Activated naive CD4-positive, alpha-beta T cell treated with anti-CD3 and anti-CD28 coated beads, Interleukin-2, amount 50 U/mL, for 72 hours (primary cell): ENCODE data around the gene BBS9. TPM values are rescaled to one million over a fixed set of nuclear protein-coding genes. Genes with fewer than 3 reads are reported as not detected.

Experiments
- ATAC-seq, 2 donors: fragments of 150-1000 bp; cut with Tn5 transposase; 2 replicates each; pipeline ENCODE4 v1.10.0; 2021; ENCODE audit warnings: mild to moderate bottlenecking in 2 of 2, moderate library complexity in 2 of 2
- DNase-seq, 2 donors: peaks; one replicate each; pipeline ENCODE4 v3.0.0; 2021 to 2022; ENCODE audit warnings: low spot score in 2 of 2
- H3K27ac Mint-ChIP-seq, 2 donors: one replicate each; pipeline ENCODE4 v1.8.0; 2022; ENCODE audit warnings: mild to moderate bottlenecking in 2 of 2, mixed read lengths in 2 of 2
- H3K36me3 Mint-ChIP-seq, 2 donors: one replicate each; pipeline ENCODE4 v1.8.0; 2022; ENCODE audit warnings: mixed read lengths in 2 of 2
- H3K9me3 Mint-ChIP-seq, 2 donors: one replicate each; pipeline ENCODE4 v1.8.0; 2022; ENCODE audit warnings: mixed read lengths in 2 of 2
- total RNA-seq, 2 donors: library from RNA; stranded (reverse); gene quantifications; one replicate each; pipeline ENCODE4 v1.2.3, GENCODE V29; 2022

BBS9 gene
- total RNA-seq, 2 donors from 2014 or later = 9.6 to 14.4 TPM

DNA sequence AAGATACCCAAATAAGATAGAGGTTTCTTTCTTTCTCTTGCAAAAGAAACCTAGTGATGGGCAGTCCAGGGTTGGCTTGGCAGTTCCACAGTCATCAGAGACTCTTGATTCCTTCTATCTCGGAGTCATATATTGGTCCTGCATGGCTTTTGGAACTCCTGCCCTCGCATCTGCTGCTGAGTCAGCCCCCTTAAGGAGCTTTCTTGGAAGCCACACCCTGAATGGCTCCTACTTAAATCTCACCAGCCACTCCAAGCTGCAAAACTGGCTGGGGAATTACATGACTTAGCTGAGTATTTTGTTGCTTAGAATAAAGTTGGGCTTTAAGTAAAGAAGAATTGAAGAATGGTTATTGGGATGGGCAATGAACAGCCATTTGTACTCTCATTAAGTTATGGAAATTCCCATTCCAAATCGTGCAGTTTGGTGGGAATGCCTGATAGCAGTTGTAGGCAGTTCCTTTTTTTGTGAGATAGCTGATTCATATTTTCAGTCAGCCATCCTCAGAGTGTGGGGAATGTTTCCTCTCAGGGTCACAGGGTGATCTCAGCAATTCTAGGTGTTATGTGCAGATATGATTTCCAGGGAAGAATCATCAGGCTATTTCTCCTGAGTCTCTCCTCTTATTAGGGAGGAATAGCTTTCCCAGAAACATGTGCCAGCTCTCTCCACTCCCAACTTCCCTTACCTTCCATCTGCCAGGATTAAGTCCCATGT is 209.9 kb downstream of the BBS9 start:
- Mint-ChIP-seq H3K27ac (no peak overlapping the region), H3K36me3 (no peaks in the 10 kb centered on the region), H3K9me3 (no peaks in the 10 kb centered on the region)
- DNase-seq (no peak), ATAC-seq (no peak)

DNA sequence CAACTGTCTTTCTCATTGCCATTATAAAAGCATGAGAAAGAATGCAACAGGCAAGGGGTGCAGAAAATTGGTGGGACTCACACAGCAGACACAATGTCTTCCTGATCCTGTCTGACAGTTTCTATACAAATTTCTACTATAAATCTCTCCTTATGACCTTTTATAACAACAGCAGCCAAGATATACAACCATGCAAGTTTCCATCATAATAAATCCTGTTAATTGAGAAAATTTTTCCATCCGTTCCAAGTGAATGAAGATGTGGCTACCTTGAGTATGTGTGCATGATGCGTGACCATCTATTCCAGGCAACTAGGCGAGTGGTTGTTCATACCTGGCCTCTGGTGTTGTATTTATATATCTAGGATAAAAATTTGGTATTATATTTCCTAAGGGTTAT is 216.7 kb downstream of the BBS9 start:
- ATAC-seq (no peak), DNase-seq (no peak)
- H3K36me3 Mint-ChIP-seq = no peaks in the 10 kb centered on the region
- no peak overlapping the region for H3K27ac Mint-ChIP-seq
- no peaks in the 10 kb centered on the region for H3K9me3 Mint-ChIP-seq

DNA sequence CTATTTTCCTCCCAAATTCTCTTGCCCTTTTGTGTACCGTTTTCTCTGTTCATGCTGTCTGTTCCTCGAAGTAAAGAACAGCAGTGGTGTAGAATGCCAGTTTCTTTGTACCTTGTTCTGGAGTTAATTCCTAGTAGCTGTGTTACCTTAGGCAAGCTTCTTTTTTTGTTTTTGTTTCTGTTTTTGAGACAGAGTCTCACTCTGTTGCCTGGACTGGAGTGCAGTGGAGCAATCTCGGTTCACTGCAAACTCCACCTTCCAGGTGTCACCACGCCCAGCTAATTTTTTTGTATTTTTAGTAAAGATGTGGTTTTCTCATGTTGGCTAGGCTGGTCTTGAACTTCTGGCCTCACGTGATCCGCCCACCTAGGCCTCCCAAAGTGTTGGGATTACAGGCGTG is 221.2 kb downstream of the BBS9 start:
- Mint-ChIP-seq H3K27ac (no peak overlapping the region), H3K36me3 (no peaks in the 10 kb centered on the region), H3K9me3 (no peaks in the 10 kb centered on the region)
- ATAC-seq (no peak), DNase-seq (no peak)

DNA sequence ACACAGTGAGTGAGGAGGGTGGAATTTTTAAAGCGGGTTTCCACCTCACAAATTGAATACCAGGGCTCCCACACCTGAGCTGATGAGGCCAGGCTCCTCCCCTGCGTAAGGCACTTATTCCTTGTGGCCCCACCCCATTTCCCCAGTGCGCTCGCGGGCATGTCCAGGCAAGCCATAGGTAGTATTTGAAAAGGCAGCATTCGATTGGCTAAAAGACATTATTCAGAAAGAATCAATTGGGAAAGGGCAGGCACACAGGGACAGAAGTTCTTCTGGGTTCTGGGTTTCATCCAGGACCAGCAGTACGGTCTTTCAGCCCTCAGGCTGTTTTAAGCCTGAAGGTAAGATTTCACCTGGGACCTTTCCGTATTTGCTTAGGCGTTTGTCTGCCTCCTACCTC is 222.3 kb downstream of the BBS9 start:
- DNase-seq (no peak), ATAC-seq (no peak)
- H3K27ac Mint-ChIP-seq = no peak overlapping the region
- no peaks in the 10 kb centered on the region for H3K36me3 Mint-ChIP-seq
- no peaks in the 10 kb centered on the region for H3K9me3 Mint-ChIP-seq

DNA sequence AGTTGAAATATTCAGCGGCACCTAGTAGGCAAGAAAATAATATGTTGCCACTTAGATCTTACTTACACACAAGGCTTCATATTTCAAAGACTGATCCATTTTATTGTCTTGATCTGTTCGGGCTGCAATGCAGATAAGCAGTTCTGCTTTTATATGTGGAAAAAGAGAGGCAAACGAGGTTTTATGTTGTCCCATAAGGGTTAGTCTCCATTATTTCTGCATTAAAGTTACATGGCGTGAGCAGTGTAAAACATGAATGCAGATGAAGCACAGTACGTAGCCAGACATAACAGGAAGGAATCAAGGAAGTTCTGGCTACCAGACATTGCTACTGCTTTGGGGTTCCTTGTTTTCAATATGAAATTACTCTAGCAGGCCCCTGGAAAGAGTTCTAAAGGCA is 224.8 kb downstream of the BBS9 start:
- Mint-ChIP-seq H3K9me3 (no peaks in the 10 kb centered on the region), H3K27ac (no peak overlapping the region), H3K36me3 (no peaks in the 10 kb centered on the region)
- DNase-seq (no peak), ATAC-seq (no peak)

DNA sequence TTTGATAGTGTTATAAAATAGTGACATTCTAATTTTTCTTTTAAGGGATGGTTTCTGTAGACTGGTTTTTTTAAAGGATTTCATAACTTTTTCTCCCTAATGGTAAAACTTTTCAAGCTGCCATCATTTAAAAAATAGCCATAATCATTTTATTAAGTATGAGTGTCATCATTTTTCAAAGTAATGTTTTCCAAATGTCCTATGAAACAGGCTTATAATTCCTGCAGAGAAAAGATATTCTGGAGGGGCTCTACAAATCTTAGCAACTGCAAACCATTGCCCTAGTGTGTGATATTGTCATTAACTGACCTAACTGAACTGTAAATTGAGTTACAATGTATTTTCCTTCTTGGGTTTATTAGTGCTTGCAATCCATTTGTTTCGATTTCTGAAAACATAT is 226.0 kb downstream of the BBS9 start:
- Mint-ChIP-seq H3K36me3 (no peaks in the 10 kb centered on the region), H3K27ac (no peak overlapping the region), H3K9me3 (no peaks in the 10 kb centered on the region)
- ATAC-seq (no peak), DNase-seq (no peak)

DNA sequence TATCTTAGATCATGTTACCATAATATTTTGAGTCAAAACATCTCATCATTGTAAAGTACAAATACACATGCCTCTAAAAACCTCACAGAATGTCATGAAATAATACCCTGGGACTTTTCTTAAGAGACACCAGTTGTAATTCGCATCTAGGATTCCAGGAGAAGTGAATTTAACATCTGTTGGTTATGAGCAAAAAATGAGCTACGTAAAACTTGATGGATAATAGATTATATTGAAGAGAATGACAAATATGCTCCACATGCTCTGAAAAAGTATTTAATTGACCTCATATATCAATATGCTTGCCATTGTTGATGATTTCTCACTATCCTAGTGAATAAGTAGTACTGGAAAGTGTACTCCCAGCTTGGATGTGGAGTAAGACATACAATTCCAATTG is 227.0 kb downstream of the BBS9 start:
- H3K9me3 Mint-ChIP-seq = no peaks in the 10 kb centered on the region
- H3K36me3 Mint-ChIP-seq = no peaks in the 10 kb centered on the region
- no peak for DNase-seq
- no peak for ATAC-seq
- H3K27ac Mint-ChIP-seq = no peak overlapping the region

DNA sequence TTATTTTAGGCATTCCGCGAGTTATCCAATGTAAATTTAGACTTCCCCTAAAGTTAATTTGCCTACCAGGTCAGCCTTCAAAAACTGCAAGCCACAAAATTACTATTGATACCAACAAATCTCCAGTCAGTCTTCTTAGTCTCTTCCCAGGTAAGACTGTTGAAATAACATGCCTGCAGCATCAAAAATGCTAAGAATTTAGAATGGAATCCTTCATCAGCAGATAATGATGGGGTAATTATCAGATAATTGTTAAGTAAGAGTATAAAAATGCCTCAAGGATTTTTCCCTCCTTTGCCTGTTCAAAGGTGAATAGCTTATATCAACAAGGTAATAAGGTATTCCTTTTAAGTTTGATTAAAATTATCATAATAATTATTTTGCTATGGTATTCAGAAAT is 228.5 kb downstream of the BBS9 start:
- Mint-ChIP-seq H3K9me3 (no peaks in the 10 kb centered on the region), H3K27ac (no peak overlapping the region), H3K36me3 (no peaks in the 10 kb centered on the region)
- DNase-seq = no peak
- ATAC-seq = no peak

DNA sequence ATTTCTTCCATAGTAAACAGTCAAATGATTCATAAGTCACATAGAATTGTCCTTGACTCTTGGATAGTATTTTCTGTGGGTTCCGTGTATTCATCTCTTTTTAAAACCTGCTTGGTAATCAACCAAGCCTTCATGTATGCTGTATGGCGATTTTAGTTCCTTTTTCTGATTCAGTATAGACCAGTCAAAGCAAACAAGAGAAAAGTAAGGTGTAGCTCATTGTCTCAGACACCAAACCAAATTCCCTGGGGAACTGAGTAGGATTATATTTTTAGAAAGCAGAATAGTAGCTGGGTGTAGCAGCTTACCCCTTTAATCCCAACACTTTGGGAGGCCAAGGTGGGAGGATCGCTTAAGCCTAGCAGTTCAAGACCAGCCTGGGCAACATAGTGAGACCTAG is 240.5 kb downstream of the BBS9 start:
- H3K27ac Mint-ChIP-seq = no peak overlapping the region
- DNase-seq (no peak), ATAC-seq (no peak)
- H3K9me3 Mint-ChIP-seq = peaks cover 0 to 4% of the 10 kb centered on the region in 2 donors
- H3K36me3 Mint-ChIP-seq = peaks cover 0 to 10% of the 10 kb centered on the region in 2 donors

DNA sequence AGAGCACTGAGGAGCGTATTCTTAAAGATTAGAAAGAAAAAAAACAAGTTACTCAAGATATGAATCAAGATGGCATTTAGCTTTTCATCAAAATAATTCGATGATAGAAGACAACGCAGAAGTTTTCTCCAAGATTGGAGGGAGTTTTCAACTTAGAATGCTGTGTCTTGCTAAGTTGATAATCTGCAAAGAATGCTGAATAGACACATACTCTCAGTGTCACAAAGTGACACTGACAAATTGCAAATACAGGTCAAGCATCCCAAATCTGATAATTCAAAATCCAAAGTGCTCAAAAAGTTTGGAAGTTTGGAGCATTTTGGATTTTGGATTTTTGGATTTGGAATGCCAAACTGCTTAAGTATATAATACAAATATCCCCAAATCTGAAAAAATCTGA is 243.8 kb downstream of the BBS9 start:
- Mint-ChIP-seq H3K9me3 (peaks cover 0 to 4% of the 10 kb centered on the region in 2 donors), H3K36me3 (peaks cover 0 to 5% of the 10 kb centered on the region in 2 donors), H3K27ac (no peak overlapping the region)
- ATAC-seq (no peak), DNase-seq (no peak)

DNA sequence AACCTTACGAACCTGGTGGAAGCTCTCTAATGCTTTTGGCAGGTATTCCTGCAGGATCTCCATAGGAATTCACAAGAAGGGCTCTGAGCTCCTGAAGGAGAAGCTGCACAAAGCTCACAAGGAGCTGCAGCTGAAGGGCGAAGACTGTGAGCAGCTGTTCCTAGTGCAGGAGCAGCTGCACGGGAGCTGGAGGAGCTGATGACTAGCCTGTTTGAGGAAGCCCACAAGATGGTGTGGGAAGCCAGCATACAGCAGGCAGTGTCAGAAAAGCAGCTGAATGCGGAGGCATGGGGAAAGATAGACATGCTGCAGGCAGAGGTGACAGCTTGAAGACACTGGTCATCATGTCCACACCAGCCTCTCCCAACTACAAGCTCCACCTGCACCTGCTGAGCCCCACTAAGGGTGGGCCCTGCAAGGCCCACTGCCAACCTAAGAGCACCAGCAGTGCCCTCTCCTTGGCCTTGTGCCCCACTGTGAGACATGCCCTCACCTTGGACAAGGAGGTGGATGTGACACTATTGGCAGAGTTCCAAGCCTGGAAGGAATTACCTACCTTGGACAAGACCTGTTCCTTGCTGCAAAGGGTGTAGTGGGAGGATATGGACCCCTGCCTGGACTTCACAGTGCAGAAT is 250.6 kb downstream of the BBS9 start:
- no peak overlapping the region for H3K27ac Mint-ChIP-seq
- no peak for ATAC-seq
- DNase-seq = no peak
- no peaks in the 10 kb centered on the region for H3K9me3 Mint-ChIP-seq
- H3K36me3 Mint-ChIP-seq = peaks cover 0 to 4% of the 10 kb centered on the region in 2 donors

DNA sequence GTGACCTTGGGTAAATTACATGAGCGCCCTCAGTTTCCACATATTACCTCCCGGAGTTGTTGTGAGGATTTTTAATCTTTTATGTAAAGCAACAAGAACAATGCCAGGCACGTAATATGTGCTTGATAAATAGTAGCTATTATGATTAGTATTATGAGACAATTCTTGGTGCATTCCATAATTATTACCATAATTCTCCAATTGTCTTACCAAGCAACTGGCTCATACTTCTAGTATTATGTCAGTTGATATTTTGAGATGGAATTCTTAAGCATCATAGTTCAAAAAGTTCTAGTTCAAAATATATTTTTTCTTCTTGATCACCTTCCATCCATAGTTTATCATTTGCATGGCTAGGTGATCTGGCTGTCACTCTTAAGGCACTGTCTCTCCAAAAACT is 259.0 kb downstream of the BBS9 start:
- no peak overlapping the region for H3K27ac Mint-ChIP-seq
- no peaks in the 10 kb centered on the region for H3K9me3 Mint-ChIP-seq
- DNase-seq = no peak
- ATAC-seq = no peak
- H3K36me3 Mint-ChIP-seq = peaks cover 0 to 9% of the 10 kb centered on the region in 2 donors

DNA sequence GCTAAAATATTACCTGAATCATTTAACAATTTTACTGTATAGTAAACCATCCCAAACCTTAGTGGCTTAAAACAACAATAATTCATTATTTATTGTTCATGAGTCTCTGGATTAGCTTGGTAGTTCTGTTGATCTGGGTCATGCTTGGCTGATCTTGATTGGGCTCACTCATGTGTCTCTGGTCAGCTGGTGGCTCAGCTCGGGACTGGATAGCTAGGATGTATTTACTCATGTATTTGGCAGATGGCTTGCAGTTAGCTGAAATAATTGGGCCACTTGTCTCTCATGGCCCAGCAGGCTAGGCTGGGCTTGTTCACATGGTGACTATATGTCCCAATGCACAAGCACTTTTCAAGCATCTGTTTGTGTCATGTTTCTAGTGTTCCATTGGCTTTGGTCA is 262.8 kb downstream of the BBS9 start:
- H3K27ac Mint-ChIP-seq = no peak overlapping the region
- H3K9me3 Mint-ChIP-seq = peaks cover 5% of the 10 kb centered on the region in 2 donors
- H3K36me3 Mint-ChIP-seq = peaks cover 6 to 15% of the 10 kb centered on the region in 2 donors
- no peak for ATAC-seq
- DNase-seq = no peak

DNA sequence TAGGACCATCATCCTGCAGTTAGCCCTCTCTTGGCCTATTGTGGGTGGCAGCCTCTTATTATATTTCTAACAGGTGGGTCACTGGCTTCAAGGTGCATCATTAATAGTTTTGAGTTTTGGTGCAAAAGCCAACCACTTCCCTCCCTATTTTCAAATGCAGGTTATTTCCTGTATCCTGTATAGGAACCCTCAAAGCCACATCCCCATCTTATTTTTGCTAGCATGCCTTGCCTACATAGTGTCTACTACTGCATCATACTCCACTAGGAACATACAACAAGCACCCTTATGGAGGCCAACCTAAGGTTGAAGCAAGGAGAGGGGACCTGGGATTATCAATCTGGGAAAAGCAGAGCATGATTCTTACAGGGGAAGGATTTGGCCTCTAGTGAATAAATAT is 264.4 kb downstream of the BBS9 start:
- H3K36me3 Mint-ChIP-seq = peaks cover 6 to 16% of the 10 kb centered on the region in 2 donors
- H3K9me3 Mint-ChIP-seq = peaks cover 5 to 10% of the 10 kb centered on the region in 2 donors
- DNase-seq (no peak), ATAC-seq (no peak)
- H3K27ac Mint-ChIP-seq = no peak overlapping the region

DNA sequence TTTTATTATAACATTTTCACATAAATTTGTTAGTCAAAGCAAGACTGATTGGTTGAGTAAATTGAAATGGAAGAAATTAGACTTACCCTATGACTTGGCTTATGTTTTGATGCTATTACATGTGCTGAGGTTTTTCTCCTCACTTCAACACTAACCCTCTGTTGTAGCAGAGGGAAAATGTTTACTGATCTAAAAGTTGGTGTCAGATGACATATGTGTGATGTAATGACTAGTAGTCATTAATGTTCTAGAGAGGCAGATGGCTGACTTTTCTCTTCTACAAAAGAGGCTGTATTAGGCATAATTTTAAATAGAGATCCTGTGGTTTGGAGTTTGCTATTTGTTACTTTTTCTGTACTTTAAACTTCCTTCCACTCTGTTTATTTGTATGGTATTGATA is 266.0 kb downstream of the BBS9 start:
- DNase-seq (no peak), ATAC-seq (no peak)
- no peak overlapping the region for H3K27ac Mint-ChIP-seq
- peaks cover 5 to 10% of the 10 kb centered on the region in 2 donors for H3K9me3 Mint-ChIP-seq
- H3K36me3 Mint-ChIP-seq = peaks cover 6 to 11% of the 10 kb centered on the region in 2 donors

DNA sequence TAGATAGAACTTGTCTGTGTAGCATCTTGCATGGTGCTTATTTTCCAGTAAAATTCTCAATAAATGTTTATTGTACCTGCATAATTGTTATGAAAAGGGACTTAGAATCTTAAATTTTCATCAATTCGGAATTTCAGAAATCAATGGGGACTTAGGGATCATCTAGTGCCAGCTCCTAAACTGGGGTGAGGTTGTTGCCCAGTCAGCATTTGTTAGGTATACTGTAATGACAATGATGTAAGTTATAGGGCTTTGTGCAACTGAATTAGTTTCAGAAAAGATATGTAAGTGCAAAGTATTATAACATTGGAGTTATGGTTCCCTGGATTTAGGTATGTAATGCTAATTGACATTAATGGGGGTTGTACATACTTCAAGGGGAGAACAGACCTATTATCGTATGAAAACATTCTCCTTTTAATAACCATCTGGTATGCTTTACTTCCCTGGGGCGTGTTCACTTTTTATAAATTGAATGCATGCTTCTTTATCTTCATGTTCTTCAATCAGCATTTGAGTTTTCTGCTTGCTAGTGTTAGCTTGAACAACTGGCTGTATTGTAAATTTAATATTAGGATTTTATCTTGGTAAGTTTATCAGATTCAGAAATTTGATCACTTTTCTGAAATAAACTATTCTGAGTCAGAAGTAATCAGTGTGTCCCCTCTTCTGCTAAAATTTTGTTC is 270.3 kb downstream of the BBS9 start:
- H3K36me3 Mint-ChIP-seq = peaks cover 6 to 19% of the 10 kb centered on the region in 2 donors
- no peak overlapping the region for H3K27ac Mint-ChIP-seq
- DNase-seq = no peak
- peaks cover 10 to 13% of the 10 kb centered on the region in 2 donors for H3K9me3 Mint-ChIP-seq
- ATAC-seq = no peak

DNA sequence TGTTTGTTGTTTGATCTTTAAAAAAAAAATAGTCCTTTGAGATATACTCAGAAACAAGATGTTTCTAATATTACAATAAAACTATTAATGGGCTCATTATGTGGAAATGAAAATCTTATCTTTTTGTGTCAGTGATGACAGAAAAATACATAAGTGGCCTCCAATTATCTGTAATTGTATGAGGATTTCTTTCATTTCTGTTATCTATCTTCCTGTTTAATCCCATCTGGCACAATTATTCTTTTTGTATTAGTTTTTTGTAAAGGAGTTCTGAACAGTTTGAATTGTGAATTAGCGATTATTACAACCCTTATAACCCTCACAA is 270.8 kb downstream of the BBS9 start:
- ATAC-seq = no peak
- peaks cover 10 to 13% of the 10 kb centered on the region in 2 donors for H3K9me3 Mint-ChIP-seq
- peaks cover 6 to 19% of the 10 kb centered on the region in 2 donors for H3K36me3 Mint-ChIP-seq
- DNase-seq = no peak
- H3K27ac Mint-ChIP-seq = no peak overlapping the region

DNA sequence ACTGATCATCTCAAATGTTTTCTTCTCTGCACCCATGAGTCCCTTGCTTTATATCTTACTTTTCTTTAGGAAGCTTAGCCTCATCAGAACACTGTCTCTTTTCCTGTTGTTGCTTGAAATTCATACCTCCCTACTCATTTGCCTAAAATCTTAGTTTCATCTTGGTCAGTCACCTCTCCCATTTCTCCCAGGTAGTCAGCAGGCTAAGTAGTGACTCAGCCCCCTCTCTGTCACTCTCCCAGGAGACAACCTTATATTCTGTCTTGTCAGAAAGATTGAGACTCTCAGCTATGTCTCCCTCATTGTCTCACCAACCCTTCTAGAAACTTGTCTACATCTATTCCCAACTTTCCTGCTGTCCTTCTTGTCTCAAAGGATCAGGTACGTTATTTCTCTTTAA is 280.9 kb downstream of the BBS9 start:
- Mint-ChIP-seq H3K9me3 (peaks cover 10 to 20% of the 10 kb centered on the region in 2 donors), H3K27ac (no peak overlapping the region), H3K36me3 (peaks cover 9 to 32% of the 10 kb centered on the region in 2 donors)
- no peak for ATAC-seq
- no peak for DNase-seq
